GM12878 (cell line): ENCODE measurements around the gene EPS8L1.
"Not testable (repeated sequence)": the region's sequence is repeated elsewhere in the genome, so short reads cannot be mapped to it uniquely, and the experiment has no call there.

Experiments used
- CTCF ChIP-seq, 3 experiments: IDR thresholded peaks in 2 of 3; conservative IDR thresholded peaks in 1 of 3; 2 replicates each; pipeline ENCODE4 v1.5.1; 2011; ENCODE audit warnings: low read depth in 3 of 3, low read length in 3 of 3, mild to moderate bottlenecking in 3 of 3, control low read depth in 2 of 3, moderate library complexity in 2 of 3, inconsistent platforms in 1 of 3, mixed read lengths in 1 of 3; ENCODE audit not compliant: control insufficient read depth in 2 of 3, insufficient read depth in 1 of 3; ENCODE audit errors: extremely low read depth in 1 of 3
- IRF3 ChIP-seq: fragments of 450-650 bp; IDR thresholded peaks from 2 replicates; pipeline ENCODE4 v1.6.1; 2014; ENCODE audit warnings: mild to moderate bottlenecking
- POLR2AphosphoS5 ChIP-seq: IDR thresholded peaks from 2 replicates; pipeline ENCODE4 v1.6.1; 2011; ENCODE audit warnings: mild to moderate bottlenecking, low read length, inconsistent platforms

- not testable (repeated sequence) for TF ChIP-seq POLR2AphosphoS5; CTCF (IDR thresholded peaks at IDR 0.05 in 2 of 3, conservative IDR thresholded peaks at IDR 0.05 in 1 of 3; ENCODE audit: control insufficient read depth in 2 of 3, extremely low read depth in 1 of 3, insufficient read depth in 1 of 3, low read depth in 3 of 3, low read length in 3 of 3); IRF3
Observed at GRCh38 chr19:55027140-55027471, 48.6 kb upstream of the EPS8L1 start.
